Naive thymus-derived CD4-positive, alpha-beta T cell (primary cell): ENCODE measurements around the gene ZCCHC17. TPM values are rescaled to one million over a fixed set of nuclear protein-coding genes. Genes with fewer than 3 reads are reported as not detected.
"Not testable (repeated sequence)": the region's sequence is repeated elsewhere in the genome, so short reads cannot be mapped to it uniquely, and the experiment has no call there.

Experiments
- ATAC-seq: fragments of 150-1000 bp; cut with Tn5 transposase; 2 replicates; pipeline ENCODE4 v1.10.0; 2021; ENCODE audit warnings: mild to moderate bottlenecking, moderate library complexity
- CTCF ChIA-PET: fragments of 350-600 bp; sonication (Branson Sonifier 250); formaldehyde crosslinking; loops from one replicate; lab custom pipeline; 2021; ENCODE audit warnings: antibody characterized with exemption; lab: Charles Lee
- POLR2A ChIA-PET: fragments of 350-600 bp; sonication (Branson Sonifier 250); formaldehyde crosslinking; loops from one replicate; lab custom pipeline; 2021; ENCODE audit warnings: antibody characterized with exemption, inconsistent platforms; lab: Charles Lee
- DNase-seq, 9 donors: peaks; one replicate each; pipeline versions ENCODE4 v3.0.0 to v3.0.0-alpha.2; 2020 to 2022; ENCODE audit warnings: mixed read lengths in 1 of 9
- H3K27ac ChIP-seq: one replicate; pipeline ENCODE4 v1.7.0; 2013; ENCODE audit warnings: mild to moderate bottlenecking, low read depth, low read length, moderate library complexity
- H3K27me3 ChIP-seq, 2 donors: one replicate each; pipeline ENCODE4 v1.7.0; 2013; ENCODE audit warnings: low read length in 2 of 2, mild to moderate bottlenecking in 2 of 2, moderate library complexity in 2 of 2; ENCODE audit not compliant: control insufficient read depth in 2 of 2, insufficient read depth in 2 of 2
- H3K36me3 ChIP-seq, 3 experiments: 1 replicate in 2 of 3; 2 replicates in 1 of 3; pipeline ENCODE4 v1.7.0; 2013; ENCODE audit warnings: low read length in 3 of 3, mild to moderate bottlenecking in 3 of 3, moderate library complexity in 1 of 3; ENCODE audit not compliant: insufficient read depth in 3 of 3, control insufficient read depth in 2 of 3
- H3K4me1 ChIP-seq, 2 donors: one replicate each; pipeline ENCODE4 v1.7.0; 2013; ENCODE audit warnings: low read length in 2 of 2, mild to moderate bottlenecking in 2 of 2, moderate library complexity in 1 of 2; ENCODE audit not compliant: control insufficient read depth in 2 of 2, insufficient read depth in 2 of 2
- H3K4me3 ChIP-seq: 2 replicates; pipeline ENCODE4 v1.7.0; 2013; ENCODE audit warnings: mild to moderate bottlenecking, low read length
- H3K9me3 ChIP-seq, 3 experiments: 1 replicate in 2 of 3; 2 replicates in 1 of 3; pipeline ENCODE4 v1.7.0; 2013; ENCODE audit warnings: low read length in 3 of 3; ENCODE audit not compliant: control insufficient read depth in 2 of 3
- H3K27ac Mint-ChIP-seq, 9 donors: one replicate each; pipeline ENCODE4 v1.8.0; 2020 to 2022; ENCODE audit warnings: mixed read lengths in 9 of 9, mild to moderate bottlenecking in 8 of 9, moderate library complexity in 5 of 9, inconsistent platforms in 2 of 9
- H3K27me3 Mint-ChIP-seq, 5 donors: one replicate each; pipeline ENCODE4 v1.8.0; 2021 to 2022; ENCODE audit warnings: mixed read lengths in 5 of 5, mild to moderate bottlenecking in 1 of 5
- H3K36me3 Mint-ChIP-seq, 5 donors: one replicate each; pipeline ENCODE4 v1.8.0; 2020 to 2022; ENCODE audit warnings: mixed read lengths in 5 of 5, mild to moderate bottlenecking in 3 of 5, inconsistent platforms in 1 of 5
- H3K4me1 Mint-ChIP-seq, 7 donors: one replicate each; pipeline ENCODE4 v1.8.0; 2020 to 2022; ENCODE audit warnings: mixed read lengths in 7 of 7, mild to moderate bottlenecking in 3 of 7, inconsistent platforms in 1 of 7
- H3K4me3 Mint-ChIP-seq, 10 donors: one replicate each; pipeline ENCODE4 v1.8.0; 2020 to 2022; ENCODE audit warnings: mild to moderate bottlenecking in 10 of 10, mixed read lengths in 10 of 10, moderate library complexity in 6 of 10, inconsistent platforms in 2 of 10
- H3K9me3 Mint-ChIP-seq, 11 donors: one replicate each; pipeline ENCODE4 v1.8.0; 2020 to 2022; ENCODE audit warnings: mixed read lengths in 11 of 11, mild to moderate bottlenecking in 4 of 11, inconsistent platforms in 1 of 11, moderate library complexity in 1 of 11
- intact Hi-C, 2 donors: fragments of 100-400 bp; cut with micrococcal nuclease; formaldehyde crosslinking; loops; one replicate each; pipeline ENCODE4 v1.15.1; 2023
- polyA plus RNA-seq, 2 donors: library from polyadenylated mRNA; unstranded; fragments of 300-500 nt; fragmentation: Illumina TruSeq; gene quantifications; one replicate each; pipeline ENCODE4 v1.2.3, GENCODE V29; 2021
- total RNA-seq, 6 experiments: library from RNA in 5 of 6; stranded (reverse) in 5 of 6; gene quantifications; 1 replicate in 5 of 6; 2 replicates in 1 of 6; pipeline ENCODE4 v1.2.3 and lab custom pipeline; 2021 to 2026

ZCCHC17 gene
- total and polyA plus RNA-seq, 7 experiments from 2014 or later, result 10.3 to 43.4 (median 21.4) TPM

DNA sequence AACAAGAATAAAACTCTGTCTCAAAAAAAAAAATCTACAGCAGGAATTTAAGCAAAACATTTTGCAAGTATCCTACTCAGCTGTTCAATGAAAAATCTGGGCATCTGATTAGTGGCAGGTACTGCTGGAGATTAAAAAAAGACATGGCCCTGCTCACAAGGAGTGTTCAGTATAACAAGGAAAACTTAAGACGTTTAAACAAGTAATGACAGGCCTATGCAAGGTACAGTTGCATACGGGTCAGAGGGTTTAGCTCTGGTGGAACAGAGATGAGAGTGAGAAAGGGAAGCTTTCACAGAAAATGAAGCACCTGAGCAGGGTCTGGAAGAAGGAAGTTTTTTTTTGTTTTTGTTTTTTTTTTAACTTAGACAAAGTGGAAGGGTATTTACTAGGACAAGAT lies 23.2 kb upstream of the ZCCHC17 start:
- ChIA-PET POLR2A (no interaction called here), CTCF (no interaction called here)
- H3K27me3 ChIP-seq, result no peaks in the 10 kb centered on the region
- no peaks in the 10 kb centered on the region for H3K4me1 ChIP-seq
- ATAC-seq, result no peak
- no peaks in the 10 kb centered on the region for H3K9me3 ChIP-seq
- Mint-ChIP-seq H3K4me3 (no peak overlapping the region), H3K27ac (peak overlapping the region in 3 of 9 donors; percentile 10 to 72 (median 45)), H3K4me1 (peaks cover 2 to 15% (median 6%) of the 10 kb centered on the region in 7 donors), H3K27me3 (no peaks in the 10 kb centered on the region), H3K9me3 (no peaks in the 10 kb centered on the region), H3K36me3 (peaks cover 19 to 55% (median 25%) of the 10 kb centered on the region in 5 donors)
- no peak for DNase-seq
- no peak overlapping the region for H3K27ac ChIP-seq
- intact Hi-C loops, result loop anchor here in 1 of 2 donors (5.0 kb wide), 1 partner anchor 44 kb away; no protein-coding TSS in a partner anchor
- H3K36me3 ChIP-seq, result peaks cover 7 to 82% (median 33%) of the 10 kb centered on the region in 3 experiments
- no peak overlapping the region for H3K4me3 ChIP-seq

- H3K27ac Mint-ChIP-seq, H3K9me3 ChIP-seq, POLR2A ChIA-PET, DNase-seq, CTCF ChIA-PET, intact Hi-C loops, H3K4me3 Mint-ChIP-seq, H3K27ac ChIP-seq, H3K27me3 ChIP-seq, H3K4me1 ChIP-seq, ATAC-seq, H3K4me3 ChIP-seq, H3K27me3 Mint-ChIP-seq, H3K9me3 Mint-ChIP-seq: not testable (repeated sequence)
- Mint-ChIP-seq H3K4me1 (peaks cover 4 to 22% (median 8%) of the 10 kb centered on the region in 7 donors), H3K36me3 (peaks cover 18 to 55% (median 28%) of the 10 kb centered on the region in 5 donors)
- peaks cover 0 to 80% (median 17%) of the 10 kb centered on the region in 3 experiments for H3K36me3 ChIP-seq
Measured at GRCh38 chr1:31282426-31282825, 14.4 kb upstream of the ZCCHC17 start.

DNA sequence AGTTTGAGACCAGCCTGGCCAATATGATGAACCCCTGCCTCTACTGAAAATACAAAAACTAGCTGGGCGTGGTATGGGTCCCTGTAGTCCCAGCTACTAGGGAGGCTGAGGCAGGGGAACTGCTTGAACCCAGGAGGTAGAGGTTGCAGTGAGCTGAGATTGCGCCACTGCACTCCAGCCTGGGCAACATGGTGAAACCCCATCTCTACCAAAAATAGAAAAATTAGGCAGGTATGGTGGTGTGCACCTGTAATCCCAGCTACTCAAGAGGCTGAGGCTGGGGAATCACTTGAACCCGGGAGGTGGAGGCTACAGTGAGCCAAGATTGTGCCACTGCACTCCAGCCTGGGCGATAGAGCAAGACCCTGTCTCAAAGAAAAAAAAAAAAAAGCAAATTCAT lies 9.0 kb upstream of the ZCCHC17 start:
- H3K27ac Mint-ChIP-seq, H3K27me3 Mint-ChIP-seq, H3K27ac ChIP-seq, intact Hi-C loops, ATAC-seq, POLR2A ChIA-PET, H3K9me3 Mint-ChIP-seq, H3K9me3 ChIP-seq, H3K4me3 Mint-ChIP-seq, DNase-seq, H3K4me3 ChIP-seq, H3K4me1 ChIP-seq, H3K27me3 ChIP-seq, CTCF ChIA-PET: not testable (repeated sequence)
- Mint-ChIP-seq H3K4me1 (peaks cover 2 to 17% (median 7%) of the 10 kb centered on the region in 7 donors), H3K36me3 (peaks cover 10 to 57% (median 23%) of the 10 kb centered on the region in 5 donors)
- H3K36me3 ChIP-seq, result peaks cover 16 to 84% (median 33%) of the 10 kb centered on the region in 3 experiments

DNA sequence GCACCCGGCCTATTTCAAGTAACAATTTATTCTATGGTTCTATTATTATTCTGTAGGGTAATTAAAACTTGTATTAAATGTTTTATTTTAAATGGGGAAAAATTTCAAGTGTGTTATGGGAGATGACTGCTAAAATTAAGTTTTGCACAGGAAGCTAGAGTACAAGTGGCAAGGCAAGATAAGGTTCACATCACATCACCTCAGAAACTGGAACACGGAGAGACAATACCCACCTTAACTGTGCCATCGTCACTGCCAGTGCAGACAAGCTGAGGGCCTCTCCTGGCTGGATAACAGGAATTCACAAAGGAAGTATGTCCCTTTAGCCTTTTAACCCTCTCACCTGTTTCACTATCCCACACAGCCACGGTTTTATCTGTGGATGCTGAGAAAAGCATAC lies 7.8 kb upstream of the ZCCHC17 start:
- H3K4me3 Mint-ChIP-seq, result no peak overlapping the region
- ChIA-PET POLR2A (no interaction called here), CTCF (interaction anchor here (1.1 kb wide), 1 partner anchor 11 kb away, joined by 3 read pairs; no protein-coding TSS in a partner anchor)
- peaks cover 16 to 79% (median 35%) of the 10 kb centered on the region in 3 experiments for H3K36me3 ChIP-seq
- peaks cover 4 to 25% (median 14%) of the 10 kb centered on the region in 7 donors for H3K4me1 Mint-ChIP-seq
- DNase-seq (no peak), ATAC-seq (no peak)
- H3K9me3 Mint-ChIP-seq, result no peaks in the 10 kb centered on the region
- H3K27ac Mint-ChIP-seq, result no peak overlapping the region
- no peaks in the 10 kb centered on the region for H3K9me3 ChIP-seq
- H3K4me1 ChIP-seq, result no peaks in the 10 kb centered on the region
- no peaks in the 10 kb centered on the region for H3K27me3 Mint-ChIP-seq
- H3K4me3 ChIP-seq, result no peak overlapping the region
- intact Hi-C loops, result no loop called here
- H3K36me3 Mint-ChIP-seq, result peaks cover 6 to 63% (median 31%) of the 10 kb centered on the region in 5 donors
- no peak overlapping the region for H3K27ac ChIP-seq
- H3K27me3 ChIP-seq, result no peaks in the 10 kb centered on the region

DNA sequence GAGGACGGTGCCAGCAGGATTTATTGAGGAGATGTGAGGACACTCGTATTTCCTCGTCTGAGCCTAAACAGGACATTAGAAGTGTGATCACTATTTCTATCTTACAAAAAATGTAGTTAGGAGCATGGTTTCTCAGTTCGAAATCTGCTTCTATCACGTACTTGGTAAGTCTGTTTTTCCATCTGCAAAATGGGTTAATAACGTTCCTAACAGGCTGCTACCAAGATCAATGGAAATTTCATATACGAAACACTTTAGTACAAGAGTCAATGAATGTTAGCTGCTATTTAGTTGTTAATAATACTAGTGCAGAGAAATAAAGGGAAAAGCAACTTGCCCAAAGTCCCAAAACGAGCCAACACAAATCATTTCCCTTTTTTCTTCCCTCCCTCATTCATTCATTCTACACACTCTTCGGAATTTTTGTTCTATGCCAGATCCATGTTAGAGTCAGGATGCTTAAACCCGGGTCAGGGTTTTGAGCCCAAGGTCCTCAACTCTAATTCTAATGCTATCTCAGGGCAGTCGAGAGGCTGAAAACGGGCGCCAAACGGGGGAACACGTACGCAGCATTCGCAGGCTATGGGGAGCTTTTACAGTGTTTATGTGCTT lies 852 bp upstream of the ZCCHC17 start:
- Mint-ChIP-seq H3K36me3 (peaks cover 0 to 27% (median 17%) of the 10 kb centered on the region in 5 donors), H3K27me3 (no peaks in the 10 kb centered on the region), H3K4me3 (no peak overlapping the region), H3K27ac (peak overlapping the region in 1 of 9 donors; percentile 84), H3K9me3 (no peaks in the 10 kb centered on the region), H3K4me1 (peaks cover 10 to 35% (median 27%) of the 10 kb centered on the region in 7 donors)
- ATAC-seq, result no peak
- ChIA-PET CTCF (interaction anchor here (0.6 kb wide), 1 partner anchor 176 kb away, joined by 4 read pairs; no protein-coding TSS in a partner anchor), POLR2A (interaction anchor here (0.6 to 1.6 kb wide), 2 partner anchors 64 to 577 kb away, joined by 3 to 4 read pairs; no protein-coding TSS in a partner anchor)
- H3K27me3 ChIP-seq, result no peaks in the 10 kb centered on the region
- no peak for DNase-seq
- peaks cover 4 to 33% (median 15%) of the 10 kb centered on the region in 3 experiments for H3K36me3 ChIP-seq
- no peaks in the 10 kb centered on the region for H3K9me3 ChIP-seq
- H3K4me1 ChIP-seq, result peaks cover 18 to 24% of the 10 kb centered on the region in 2 donors
- intact Hi-C loops, result loop anchor here (1.0 to 2.0 kb wide), 6 partner anchors 141 to 1521 kb away; partner anchors contain the start of genes PEF1 (in 1 of the 2), PUM1 (in 1 of the 2), RBBP4 (in 1 of the 2) and S100PBP (in 1 of the 2)
- H3K4me3 ChIP-seq, result peak overlapping the region; percentile 89
- H3K27ac ChIP-seq, result peak overlapping the region; percentile 92

DNA sequence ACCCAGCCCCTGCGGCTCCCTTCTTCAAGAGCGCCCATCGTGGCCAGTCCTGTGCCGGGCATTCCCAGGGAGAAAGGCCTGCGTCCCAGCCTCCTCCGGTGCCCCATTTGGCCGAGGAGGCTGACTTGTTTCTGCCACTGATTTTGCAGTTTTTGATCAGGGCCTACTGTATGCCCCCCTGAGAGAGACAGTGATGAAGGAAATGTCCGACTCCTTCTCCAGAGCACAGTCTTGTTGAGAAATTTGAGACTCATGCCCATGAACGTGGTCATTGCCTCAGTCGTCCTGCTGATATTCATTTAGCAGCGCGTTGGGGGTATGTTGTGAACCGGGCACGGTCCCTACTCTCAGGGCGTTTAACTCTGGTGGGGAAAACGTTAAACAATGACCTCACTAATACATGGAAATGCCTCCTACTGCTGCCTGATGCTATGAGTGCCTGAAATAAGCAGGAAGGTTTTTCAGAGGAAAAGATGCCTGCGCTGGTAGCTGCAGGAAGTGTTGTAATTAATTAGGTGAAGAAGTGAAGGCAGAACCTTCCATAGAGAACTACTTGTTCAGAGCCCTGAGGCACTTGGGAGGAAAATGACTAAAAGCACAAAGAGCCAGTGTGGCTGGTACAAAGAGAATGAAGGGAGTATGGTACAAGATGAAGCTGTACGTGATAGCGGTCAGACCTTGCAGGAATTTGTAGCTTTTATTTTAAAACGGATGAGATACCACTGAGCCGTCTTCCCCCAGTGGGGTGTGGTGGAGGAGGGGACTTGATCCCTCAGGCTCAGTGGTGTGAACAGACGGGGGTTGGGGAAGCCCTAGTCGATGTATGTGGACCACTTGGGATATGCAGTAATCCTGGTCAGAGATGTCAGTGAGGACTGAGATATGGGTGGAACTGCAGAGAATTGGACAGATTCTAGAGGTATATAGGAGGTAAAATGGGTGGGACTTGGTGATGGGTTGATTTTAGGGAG lies 730 bp downstream of the ZCCHC17 start:
- peaks cover 15 to 47% (median 27%) of the 10 kb centered on the region in 7 donors for H3K4me1 Mint-ChIP-seq
- Histone ChIP-seq H3K27ac (peak overlapping the region; percentile 87), H3K4me3 (peak overlapping the region; percentile 89), H3K4me1 (peaks cover 18 to 24% of the 10 kb centered on the region in 2 donors), H3K9me3 (no peaks in the 10 kb centered on the region), H3K27me3 (no peaks in the 10 kb centered on the region), H3K36me3 (peaks cover 0 to 17% (median 5%) of the 10 kb centered on the region in 3 experiments)
- no peak for ATAC-seq
- H3K27ac Mint-ChIP-seq, result no peak overlapping the region
- DNase-seq, result peak in 2 of 9 donors; percentile 3 to 7
- POLR2A ChIA-PET, result interaction anchor here (0.6 to 1.6 kb wide), 5 partner anchors 8 to 579 kb away, joined by 3 to 4 read pairs (median 3); partner anchors contain the start of gene PEF1
- intact Hi-C loops, result loop anchor here (2.0 kb wide), 3 partner anchors 347 to 1519 kb away; partner anchors contain the start of genes PEF1 (in 1 of the 2), RBBP4 (in 1 of the 2), S100PBP (in 1 of the 2) and YARS1 (in 1 of the 2)
- CTCF ChIA-PET, result no interaction called here
- no peak overlapping the region for H3K4me3 Mint-ChIP-seq
- H3K27me3 Mint-ChIP-seq, result no peaks in the 10 kb centered on the region
- H3K36me3 Mint-ChIP-seq, result peaks cover 0 to 24% (median 16%) of the 10 kb centered on the region in 5 donors
- no peaks in the 10 kb centered on the region for H3K9me3 Mint-ChIP-seq
